GM12892 (cell line): Measurements from ENCODE around the gene SEL1L3.

Experiments
- POLR2A ChIP-seq: IDR thresholded peaks from 2 replicates; pipeline ENCODE4 v1.6.1; 2011; ENCODE audit warnings: low read depth, low read length, control low read depth
- POLR2AphosphoS5 ChIP-seq: IDR thresholded peaks from 2 replicates; pipeline ENCODE4 v1.6.1; 2011; ENCODE audit warnings: low read depth, low read length, control low read depth
- TAF1 ChIP-seq: IDR thresholded peaks from 2 replicates; pipeline ENCODE4 v1.6.1; 2011; ENCODE audit warnings: low read depth, mild to moderate bottlenecking, control low read depth, low read length, borderline replicate concordance

- TF ChIP-seq TAF1: no peak
- no peak for TF ChIP-seq POLR2AphosphoS5
- no peak for TF ChIP-seq POLR2A
Measured at GRCh38 chr4:25795566-25796454, 67.0 kb downstream of the SEL1L3 start.
